Measurements from ENCODE around the gene EMCN. TPM values are rescaled to one million over a fixed set of nuclear protein-coding genes. Genes with fewer than 3 reads are reported as not detected.
A peak's percentile ranks its signal among the peaks of the same experiment; 100 is the strongest.
"Not testable (repeated sequence)": the region's sequence is repeated elsewhere in the genome, so short reads cannot be mapped to it uniquely, and the experiment has no call there.

Gene EMCN, protein sequence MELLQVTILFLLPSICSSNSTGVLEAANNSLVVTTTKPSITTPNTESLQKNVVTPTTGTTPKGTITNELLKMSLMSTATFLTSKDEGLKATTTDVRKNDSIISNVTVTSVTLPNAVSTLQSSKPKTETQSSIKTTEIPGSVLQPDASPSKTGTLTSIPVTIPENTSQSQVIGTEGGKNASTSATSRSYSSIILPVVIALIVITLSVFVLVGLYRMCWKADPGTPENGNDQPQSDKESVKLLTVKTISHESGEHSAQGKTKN
- 58.5 TPM for total RNA-seq

- intact Hi-C loops (cut with DNase I): no loop called here
- no peak for DNase-seq (ENCODE audit: low spot score)
- peak; percentile 41 for ATAC-seq
These were observed at the start of gene EMCN for GRCh38 chr4:100517864-100518341. EMCN (minus strand) TSS chr4:100518022; CDS start chr4:100517914, 108 bp downstream.

GRCh38 chr4:100566396-100566795, 48.6 kb upstream of the EMCN start:
- intact Hi-C loops (cut with DNase I): no loop called here
- no peak for DNase-seq (ENCODE audit: low spot score)
- ATAC-seq: no peak

DNA sequence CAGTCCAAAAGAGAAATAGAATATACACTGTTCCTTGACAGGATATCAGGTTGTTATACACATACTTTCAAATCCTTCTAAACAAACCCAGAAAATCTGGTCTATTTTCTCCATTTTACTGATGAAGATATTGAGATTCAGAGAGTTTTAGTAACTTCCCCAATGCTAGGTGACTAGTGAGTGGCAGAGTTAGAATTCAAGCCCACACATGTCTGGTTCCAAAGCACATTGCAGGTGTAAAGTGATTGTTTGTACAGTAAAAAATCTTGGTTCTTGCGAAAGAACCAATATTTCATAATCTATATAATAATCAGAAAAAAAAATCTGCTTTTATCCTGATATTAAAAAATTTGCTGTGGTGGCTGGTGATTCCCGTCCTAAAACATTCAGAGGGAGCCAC, 39.5 kb upstream of the EMCN start:
- no peak for DNase-seq (ENCODE audit: low spot score)
- intact Hi-C loops (cut with DNase I): no loop called here
- no peak for ATAC-seq

DNA sequence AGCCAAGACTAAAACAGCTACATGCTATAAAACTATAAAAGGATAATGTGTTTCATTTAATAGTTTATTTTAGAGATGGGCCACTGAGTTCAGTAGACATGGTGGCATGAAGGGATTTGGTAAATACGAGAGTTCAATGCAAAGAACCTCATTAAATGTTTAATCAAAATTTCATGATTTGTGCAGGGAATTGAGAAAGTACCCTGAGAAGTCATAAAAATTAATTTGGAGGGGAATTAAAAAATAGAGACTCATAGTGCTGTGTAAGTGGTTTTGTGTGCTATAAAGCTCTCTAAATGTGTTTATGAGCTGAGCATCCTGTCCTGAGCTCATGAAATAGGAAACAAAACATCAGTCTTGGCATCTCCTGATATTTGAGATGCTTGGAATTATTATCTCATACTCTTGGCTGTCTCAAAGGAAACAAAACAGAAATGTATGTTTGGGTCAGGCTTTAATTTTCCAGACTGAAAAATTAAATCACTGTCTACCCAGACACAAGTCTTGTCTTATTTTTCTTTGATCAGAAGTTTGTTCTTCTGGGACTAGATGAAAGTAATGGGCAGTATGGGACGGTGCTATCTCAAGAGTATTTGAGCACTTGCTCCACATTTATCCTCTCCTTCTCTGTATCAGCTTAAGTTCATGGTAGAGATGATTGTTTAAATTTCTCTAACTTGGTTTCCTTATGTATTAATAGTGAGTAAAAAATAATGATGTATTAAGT, 38.0 kb upstream of the EMCN start:
- ATAC-seq: no peak
- DNase-seq (ENCODE audit: low spot score): no peak
- intact Hi-C loops (cut with DNase I): no loop called here

- intact Hi-C loops (cut with DNase I): no loop called here
- ATAC-seq: peak; percentile 68
- no peak for DNase-seq (ENCODE audit: low spot score)
These were observed 30.4 kb upstream of the EMCN start for GRCh38 chr4:100548200-100548560.

DNA sequence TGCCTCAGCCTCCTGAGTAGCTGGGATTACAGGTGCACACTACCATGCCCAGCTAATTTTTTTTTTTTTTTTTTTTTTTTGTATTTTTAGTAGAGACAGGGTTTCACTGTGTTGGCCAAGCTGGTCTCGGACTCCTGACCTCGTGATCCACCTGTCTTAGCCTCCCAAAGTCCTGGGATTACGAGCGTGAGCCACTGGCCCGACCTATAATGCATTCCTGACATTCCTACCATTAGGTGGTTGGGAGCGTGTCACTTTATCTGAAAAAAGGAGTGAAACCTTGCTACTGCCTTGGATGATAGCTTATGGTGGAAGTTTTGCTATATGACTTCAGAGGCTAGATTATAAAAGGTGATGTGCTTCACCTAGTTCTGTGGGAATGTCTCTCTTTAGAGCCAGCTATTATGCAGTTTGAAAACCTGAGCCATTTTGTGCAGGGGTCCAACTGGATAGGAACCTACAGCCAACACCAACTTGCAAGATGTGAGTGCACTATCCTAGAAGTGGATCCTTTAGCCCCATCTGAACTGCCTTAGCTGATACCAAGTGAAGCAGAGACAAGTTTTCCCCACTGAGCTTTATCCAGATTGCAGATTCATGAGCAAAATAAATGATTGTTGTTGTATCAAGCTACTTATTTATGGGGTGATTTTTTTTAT, 29.8 kb upstream of the EMCN start:
- no peak for ATAC-seq
- DNase-seq (ENCODE audit: low spot score): no peak
- intact Hi-C loops (cut with DNase I): no loop called here

- no peak for ATAC-seq
- intact Hi-C loops (cut with DNase I): no loop called here
- DNase-seq (ENCODE audit: low spot score): no peak
These were observed 27.6 kb upstream of the EMCN start for GRCh38 chr4:100545427-100545826.

DNA sequence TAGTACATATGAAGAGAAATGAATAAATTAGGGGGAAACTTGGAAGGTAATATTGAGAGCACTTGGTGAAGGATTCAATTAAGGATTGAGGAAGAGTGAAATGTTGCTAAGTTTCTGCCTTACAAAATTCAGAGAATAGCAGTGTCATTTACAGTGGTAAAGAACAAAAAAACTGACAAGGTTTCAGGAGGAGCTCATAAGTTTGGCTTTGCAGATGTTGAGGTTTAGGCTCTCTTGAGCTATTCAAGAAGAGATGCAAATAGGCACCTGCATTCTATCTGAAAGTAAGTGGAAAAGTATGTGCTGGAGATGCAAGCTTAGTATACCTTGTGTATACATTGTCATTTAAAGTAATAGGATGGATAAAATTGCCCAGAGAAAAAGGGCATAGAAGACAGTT, 22.3 kb upstream of the EMCN start:
- ATAC-seq (no peak), DNase-seq (ENCODE audit: low spot score) (no peak)
- intact Hi-C loops (cut with DNase I): no loop called here

- ATAC-seq (no peak), DNase-seq (ENCODE audit: low spot score) (no peak)
- intact Hi-C loops (cut with DNase I): no loop called here
These were observed 21.9 kb upstream of the EMCN start for GRCh38 chr4:100539706-100540105.

DNA sequence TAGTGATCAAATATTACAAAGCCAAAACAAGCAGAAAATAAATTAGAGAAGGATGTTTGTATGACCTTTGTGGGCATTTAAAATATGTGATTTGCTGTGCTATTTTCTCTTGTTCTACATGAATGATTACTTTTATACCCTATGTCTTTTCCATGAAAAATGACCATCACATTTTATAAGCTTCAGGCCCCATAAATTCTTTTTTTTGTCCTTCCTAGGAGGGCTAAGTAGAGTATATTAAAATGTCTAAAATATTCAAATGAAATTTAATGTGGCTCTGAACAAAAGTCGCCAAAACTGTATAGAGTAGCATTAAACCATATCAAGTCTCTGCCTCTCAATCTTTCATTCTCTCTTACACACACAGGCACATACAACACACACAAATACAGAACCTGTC, 15.9 kb upstream of the EMCN start:
- no peak for ATAC-seq
- intact Hi-C loops (cut with DNase I): no loop called here
- DNase-seq (ENCODE audit: low spot score): no peak

- intact Hi-C loops (cut with DNase I); ATAC-seq; DNase-seq (ENCODE audit: low spot score): not testable (repeated sequence)
These were observed 12.3 kb upstream of the EMCN start for GRCh38 chr4:100530161-100530560.

- no peak for ATAC-seq
- intact Hi-C loops (cut with DNase I): loop anchor here (2.0 kb wide), 1 partner anchor 21 kb away; no protein-coding TSS in a partner anchor
- no peak for DNase-seq (ENCODE audit: low spot score)
These were observed 7.9 kb upstream of the EMCN start for GRCh38 chr4:100525686-100526085.

GRCh38 chr4:100519205-100519604, 1.4 kb upstream of the EMCN start:
- intact Hi-C loops (cut with DNase I): no loop called here
- DNase-seq (ENCODE audit: low spot score) (no peak), ATAC-seq (no peak)

- intact Hi-C loops (cut with DNase I): no loop called here
- DNase-seq (ENCODE audit: low spot score) (no peak), ATAC-seq (no peak)
These were observed 1.6 kb downstream of the EMCN start for GRCh38 chr4:100516225-100516624.

DNA sequence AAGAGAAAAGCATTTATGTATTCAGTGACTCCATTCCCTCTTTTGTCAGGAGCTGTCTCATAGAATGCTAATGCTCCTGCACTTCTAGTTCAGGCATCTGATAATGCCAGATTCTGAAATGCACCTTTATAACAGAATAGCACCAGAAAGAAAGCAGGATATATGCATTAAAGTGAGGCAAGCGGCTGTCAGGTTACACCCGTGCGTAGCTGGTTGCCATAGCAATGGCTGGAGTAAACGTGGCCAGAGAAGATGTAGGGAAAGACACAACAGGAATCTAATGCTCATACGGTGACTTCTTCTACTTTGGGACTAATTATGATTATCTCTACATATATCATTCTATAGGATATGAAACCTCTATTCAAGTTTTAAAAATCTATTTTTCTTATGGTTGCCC, 5.9 kb downstream of the EMCN start:
- intact Hi-C loops (cut with DNase I): no loop called here
- no peak for ATAC-seq
- DNase-seq (ENCODE audit: low spot score): no peak

GRCh38 chr4:100510551-100510950, 7.3 kb downstream of the EMCN start:
- DNase-seq (ENCODE audit: low spot score) (no peak), ATAC-seq (no peak)
- intact Hi-C loops (cut with DNase I): no loop called here

DNA sequence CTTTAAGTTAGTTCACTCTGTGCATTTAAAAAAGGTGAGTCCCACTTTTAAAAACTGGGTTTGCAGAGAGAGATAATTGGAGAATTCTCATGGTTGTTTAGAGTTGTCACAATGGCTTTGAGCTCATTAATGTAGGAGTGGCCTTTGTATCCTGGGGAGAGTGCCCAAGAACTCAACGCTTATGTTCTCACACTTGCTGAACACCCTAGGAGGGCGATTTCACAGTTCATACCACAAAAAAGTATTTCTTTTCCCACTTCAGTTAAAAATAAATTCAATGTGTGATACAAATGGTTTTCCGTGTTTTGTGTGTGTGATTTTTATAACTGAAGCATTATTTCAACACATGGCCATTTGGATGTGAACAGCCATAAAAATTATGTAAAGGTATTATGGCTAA, 8.4 kb downstream of the EMCN start:
- DNase-seq (ENCODE audit: low spot score) (no peak), ATAC-seq (no peak)
- intact Hi-C loops (cut with DNase I): no loop called here

- intact Hi-C loops (cut with DNase I): no loop called here
- ATAC-seq (no peak), DNase-seq (ENCODE audit: low spot score) (no peak)
These were observed 9.1 kb downstream of the EMCN start for GRCh38 chr4:100508691-100509090.

DNA sequence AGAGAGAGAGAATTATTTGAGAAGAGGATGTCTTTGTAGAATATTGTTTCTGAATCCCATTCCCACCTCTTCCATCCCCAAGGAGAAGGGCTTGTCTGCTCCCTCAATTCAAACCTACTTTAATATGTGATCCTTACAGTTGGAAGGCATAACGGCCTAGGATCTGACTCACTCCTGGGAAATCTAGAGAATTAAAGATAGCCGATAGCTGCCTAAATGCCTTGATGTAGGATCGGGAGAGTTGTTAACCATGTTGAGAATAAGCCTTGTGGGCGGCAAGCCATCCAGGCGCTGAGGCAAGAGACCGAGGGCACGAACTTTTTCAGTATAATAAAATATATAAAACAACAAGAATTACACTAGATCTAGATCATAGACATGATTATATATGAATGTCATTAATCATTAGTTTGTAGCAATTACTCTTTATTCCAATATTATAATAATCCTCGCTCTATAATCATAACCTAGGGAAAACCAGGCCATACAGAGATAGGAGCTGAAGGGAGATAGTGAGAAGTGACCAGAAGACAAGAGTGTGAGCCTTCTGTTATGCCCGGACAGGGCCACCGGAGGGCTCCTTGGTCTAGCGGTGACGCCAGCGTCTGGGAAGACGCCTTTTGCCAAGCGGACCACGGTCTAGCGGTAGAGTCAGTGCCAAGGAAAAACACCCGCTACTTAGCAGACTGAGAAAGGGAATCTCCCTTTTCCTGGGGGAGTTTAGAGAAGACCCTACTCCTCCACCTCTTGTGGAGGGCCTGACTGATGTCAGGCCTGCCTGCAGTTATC, 13.5 kb downstream of the EMCN start:
- intact Hi-C loops (cut with DNase I): loop anchor here (2.0 kb wide), 1 partner anchor 23 kb away; no protein-coding TSS in a partner anchor
- no peak for DNase-seq (ENCODE audit: low spot score)
- ATAC-seq: no peak
